Fibroblast of lung (primary cell): ENCODE measurements around the gene CENPB.

ENCODE experiments used
- CTCF ChIP-seq, 2 donors: IDR thresholded peaks in 1 of 2; conservative IDR thresholded peaks in 1 of 2; 1 replicate in 1 of 2; 2 replicates in 1 of 2; pipeline ENCODE4 v1.5.1; 2011 to 2012; ENCODE audit warnings: low read length in 2 of 2, control low read depth in 1 of 2, inconsistent platforms in 1 of 2, low read depth in 1 of 2, mild to moderate bottlenecking in 1 of 2
- EZH2 ChIP-seq: IDR thresholded peaks from 2 replicates; pipeline ENCODE4 v1.5.1; 2012; ENCODE audit warnings: low read length, control low read depth, mild to moderate bottlenecking; ENCODE audit errors: missing control alignments

GRCh38 chr20:3819411-3820047 lies 33.0 kb upstream of the CENPB start:
- TF ChIP-seq CTCF (conservative IDR thresholded peaks at IDR 0.05 in 1 of 2, IDR thresholded peaks at IDR 0.05 in 1 of 2; ENCODE audit: low read depth in 1 of 2, low read length in 2 of 2) = no peak
- TF ChIP-seq EZH2 = no peak
